ENCODE data around the gene GET3. TPM values are rescaled to one million over a fixed set of nuclear protein-coding genes. Genes with fewer than 3 reads are reported as not detected.

GET3 gene
- total and polyA plus RNA-seq, 4 donors, result 22.8 to 44.1 (median 27.2) TPM

DNA sequence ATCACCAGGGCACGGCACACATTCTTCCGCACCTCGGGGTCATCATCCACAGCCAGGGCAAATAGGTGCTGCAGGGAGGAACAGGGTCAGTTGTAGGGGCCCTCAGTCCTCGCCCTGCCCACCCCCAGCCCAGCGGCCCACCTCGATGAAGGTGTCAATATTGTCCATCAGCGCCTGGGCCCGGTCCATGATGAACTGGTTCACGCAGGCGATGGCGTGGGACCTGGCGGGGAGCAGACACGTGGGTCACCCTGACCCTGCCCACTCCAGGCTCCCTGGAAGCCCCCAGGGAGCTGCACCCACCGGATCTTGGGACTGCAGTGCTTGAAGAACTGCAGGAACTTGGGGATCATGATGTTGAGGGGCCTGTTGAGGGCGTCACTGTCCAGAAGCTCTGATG is 22.2 kb upstream of the GET3 start:
- Histone ChIP-seq H3K36me3 (ENCODE audit: control insufficient read depth in 4 of 4, insufficient read depth in 3 of 4, low read depth in 1 of 4, low read length in 3 of 4) (peaks cover 13 to 49% (median 22%) of the 10 kb centered on the region in 4 donors), H3K9me3 (ENCODE audit: control insufficient read depth in 4 of 4, low read length in 3 of 4) (no peaks in the 10 kb centered on the region), H3K27ac (ENCODE audit: low read depth in 1 of 2, low read length in 2 of 2) (no peak overlapping the region), H3K4me1 (ENCODE audit: control insufficient read depth in 4 of 4, insufficient read depth in 4 of 4, low read length in 3 of 4) (peaks cover 4 to 17% (median 14%) of the 10 kb centered on the region in 4 donors), H3K27me3 (ENCODE audit: control insufficient read depth in 4 of 4, insufficient read depth in 4 of 4, low read length in 3 of 4) (no peaks in the 10 kb centered on the region), H3K4me3 (ENCODE audit: low read depth in 1 of 3, low read length in 3 of 3) (no peak overlapping the region), H3K9ac (ENCODE audit: low read depth in 1 of 2, low read length in 2 of 2) (no peak overlapping the region)
- TF ChIP-seq RXRA (IDR thresholded peaks at IDR 0.05) (no peak), NR2F2 (IDR thresholded peaks at IDR 0.05) (no peak), TAF1 (conservative IDR thresholded peaks at IDR 0.05) (no peak), FOXA1 (IDR thresholded peaks at IDR 0.05) (no peak), GABPA (IDR thresholded peaks at IDR 0.05 in 1 of 2, conservative IDR thresholded peaks at IDR 0.05 in 1 of 2) (no peak)
- TF ChIP-seq, protein P1, sequence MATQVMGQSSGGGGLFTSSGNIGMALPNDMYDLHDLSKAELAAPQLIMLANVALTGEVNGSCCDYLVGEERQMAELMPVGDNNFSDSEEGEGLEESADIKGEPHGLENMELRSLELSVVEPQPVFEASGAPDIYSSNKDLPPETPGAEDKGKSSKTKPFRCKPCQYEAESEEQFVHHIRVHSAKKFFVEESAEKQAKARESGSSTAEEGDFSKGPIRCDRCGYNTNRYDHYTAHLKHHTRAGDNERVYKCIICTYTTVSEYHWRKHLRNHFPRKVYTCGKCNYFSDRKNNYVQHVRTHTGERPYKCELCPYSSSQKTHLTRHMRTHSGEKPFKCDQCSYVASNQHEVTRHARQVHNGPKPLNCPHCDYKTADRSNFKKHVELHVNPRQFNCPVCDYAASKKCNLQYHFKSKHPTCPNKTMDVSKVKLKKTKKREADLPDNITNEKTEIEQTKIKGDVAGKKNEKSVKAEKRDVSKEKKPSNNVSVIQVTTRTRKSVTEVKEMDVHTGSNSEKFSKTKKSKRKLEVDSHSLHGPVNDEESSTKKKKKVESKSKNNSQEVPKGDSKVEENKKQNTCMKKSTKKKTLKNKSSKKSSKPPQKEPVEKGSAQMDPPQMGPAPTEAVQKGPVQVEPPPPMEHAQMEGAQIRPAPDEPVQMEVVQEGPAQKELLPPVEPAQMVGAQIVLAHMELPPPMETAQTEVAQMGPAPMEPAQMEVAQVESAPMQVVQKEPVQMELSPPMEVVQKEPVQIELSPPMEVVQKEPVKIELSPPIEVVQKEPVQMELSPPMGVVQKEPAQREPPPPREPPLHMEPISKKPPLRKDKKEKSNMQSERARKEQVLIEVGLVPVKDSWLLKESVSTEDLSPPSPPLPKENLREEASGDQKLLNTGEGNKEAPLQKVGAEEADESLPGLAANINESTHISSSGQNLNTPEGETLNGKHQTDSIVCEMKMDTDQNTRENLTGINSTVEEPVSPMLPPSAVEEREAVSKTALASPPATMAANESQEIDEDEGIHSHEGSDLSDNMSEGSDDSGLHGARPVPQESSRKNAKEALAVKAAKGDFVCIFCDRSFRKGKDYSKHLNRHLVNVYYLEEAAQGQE (IDR thresholded peaks at IDR 0.05), result no peak
- WGBS, result 93% methylated on average over 15 of the region's 15 CpGs
- DNase-seq (ENCODE audit: low spot score), result no peak

DNA sequence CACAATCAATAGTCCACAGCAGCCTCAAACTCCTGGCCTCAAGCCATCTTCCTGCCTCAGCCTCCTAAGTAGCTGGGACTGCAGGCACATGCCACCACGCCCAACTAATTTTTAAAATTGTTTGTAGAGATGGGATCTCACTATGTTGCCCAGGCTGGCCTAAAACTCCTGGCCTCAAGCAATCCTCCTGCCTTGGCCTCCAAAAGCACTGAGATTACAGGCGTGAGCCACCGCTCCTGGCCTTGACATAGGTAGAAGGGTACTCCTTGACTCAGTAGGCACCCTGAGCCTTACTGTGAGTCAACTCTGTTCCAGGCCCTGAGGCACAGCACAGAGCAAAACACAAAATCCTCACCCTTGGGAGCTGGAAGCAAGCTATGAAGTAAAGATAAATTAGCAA is 21.4 kb upstream of the GET3 start:
- DNase-seq (ENCODE audit: low spot score), result no peak
- TF ChIP-seq JUND (IDR thresholded peaks at IDR 0.05), result no peak
- Histone ChIP-seq H3K9ac (ENCODE audit: low read depth in 1 of 2, low read length in 2 of 2) (no peak overlapping the region), H3K27ac (ENCODE audit: low read depth in 1 of 2, low read length in 2 of 2) (no peak overlapping the region), H3K27me3 (ENCODE audit: control insufficient read depth in 4 of 4, insufficient read depth in 4 of 4, low read length in 3 of 4) (no peaks in the 10 kb centered on the region), H3K4me1 (ENCODE audit: control insufficient read depth in 4 of 4, insufficient read depth in 4 of 4, low read length in 3 of 4) (peaks cover 6 to 25% (median 22%) of the 10 kb centered on the region in 4 donors), H3K36me3 (ENCODE audit: control insufficient read depth in 4 of 4, insufficient read depth in 3 of 4, low read depth in 1 of 4, low read length in 3 of 4) (peaks cover 10 to 42% (median 17%) of the 10 kb centered on the region in 4 donors), H3K4me3 (ENCODE audit: low read depth in 1 of 3, low read length in 3 of 3) (no peak overlapping the region), H3K9me3 (ENCODE audit: control insufficient read depth in 4 of 4, low read length in 3 of 4) (no peaks in the 10 kb centered on the region)
- WGBS, result 88% methylated on average over 3 of the region's 3 CpGs

DNA sequence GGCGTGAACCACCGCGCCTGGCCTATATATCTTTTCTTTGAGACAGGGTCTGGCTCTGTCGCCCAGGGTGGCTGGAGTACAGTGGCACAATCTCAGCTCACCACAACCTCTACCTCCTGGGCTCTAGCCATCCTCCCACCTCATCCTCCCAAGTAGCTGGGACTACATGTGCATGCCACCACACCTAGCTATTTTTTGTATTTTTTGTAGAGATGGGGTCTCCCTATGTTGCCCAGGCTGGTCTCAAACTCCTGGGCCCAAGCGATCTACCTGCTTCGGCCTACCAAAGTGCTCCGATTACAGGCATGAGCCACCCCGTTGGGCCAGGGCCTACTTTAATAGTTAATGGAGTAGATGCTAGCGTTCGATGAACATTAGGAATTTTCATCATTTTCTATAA is 17.0 kb upstream of the GET3 start:
- H3K9ac ChIP-seq (ENCODE audit: low read depth in 1 of 2, low read length in 2 of 2), result no peak overlapping the region
- 91% methylated on average over 10 of the region's 10 CpGs for WGBS
- H3K9me3 ChIP-seq (ENCODE audit: control insufficient read depth in 4 of 4, low read length in 3 of 4), result no peaks in the 10 kb centered on the region
- no peaks in the 10 kb centered on the region for H3K27me3 ChIP-seq (ENCODE audit: control insufficient read depth in 4 of 4, insufficient read depth in 4 of 4, low read length in 3 of 4)
- H3K36me3 ChIP-seq (ENCODE audit: control insufficient read depth in 4 of 4, insufficient read depth in 3 of 4, low read depth in 1 of 4, low read length in 3 of 4), result peaks cover 0 to 12% (median 6%) of the 10 kb centered on the region in 4 donors
- H3K27ac ChIP-seq (ENCODE audit: low read depth in 1 of 2, low read length in 2 of 2), result no peak overlapping the region
- peaks cover 11 to 50% (median 44%) of the 10 kb centered on the region in 4 donors for H3K4me1 ChIP-seq (ENCODE audit: control insufficient read depth in 4 of 4, insufficient read depth in 4 of 4, low read length in 3 of 4)
- H3K4me3 ChIP-seq (ENCODE audit: low read depth in 1 of 3, low read length in 3 of 3), result no peak overlapping the region
- no peak for DNase-seq (ENCODE audit: low spot score)
- no peak for TF ChIP-seq RXRA (IDR thresholded peaks at IDR 0.05)
- TF ChIP-seq, protein P2, sequence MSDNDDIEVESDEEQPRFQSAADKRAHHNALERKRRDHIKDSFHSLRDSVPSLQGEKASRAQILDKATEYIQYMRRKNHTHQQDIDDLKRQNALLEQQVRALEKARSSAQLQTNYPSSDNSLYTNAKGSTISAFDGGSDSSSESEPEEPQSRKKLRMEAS (IDR thresholded peaks at IDR 0.05), result no peak
- TF ChIP-seq, protein P3, sequence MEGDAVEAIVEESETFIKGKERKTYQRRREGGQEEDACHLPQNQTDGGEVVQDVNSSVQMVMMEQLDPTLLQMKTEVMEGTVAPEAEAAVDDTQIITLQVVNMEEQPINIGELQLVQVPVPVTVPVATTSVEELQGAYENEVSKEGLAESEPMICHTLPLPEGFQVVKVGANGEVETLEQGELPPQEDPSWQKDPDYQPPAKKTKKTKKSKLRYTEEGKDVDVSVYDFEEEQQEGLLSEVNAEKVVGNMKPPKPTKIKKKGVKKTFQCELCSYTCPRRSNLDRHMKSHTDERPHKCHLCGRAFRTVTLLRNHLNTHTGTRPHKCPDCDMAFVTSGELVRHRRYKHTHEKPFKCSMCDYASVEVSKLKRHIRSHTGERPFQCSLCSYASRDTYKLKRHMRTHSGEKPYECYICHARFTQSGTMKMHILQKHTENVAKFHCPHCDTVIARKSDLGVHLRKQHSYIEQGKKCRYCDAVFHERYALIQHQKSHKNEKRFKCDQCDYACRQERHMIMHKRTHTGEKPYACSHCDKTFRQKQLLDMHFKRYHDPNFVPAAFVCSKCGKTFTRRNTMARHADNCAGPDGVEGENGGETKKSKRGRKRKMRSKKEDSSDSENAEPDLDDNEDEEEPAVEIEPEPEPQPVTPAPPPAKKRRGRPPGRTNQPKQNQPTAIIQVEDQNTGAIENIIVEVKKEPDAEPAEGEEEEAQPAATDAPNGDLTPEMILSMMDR (IDR thresholded peaks at IDR 0.05; ENCODE audit: low read depth, low read length, missing input control), result no peak
- no peak for TF ChIP-seq SP1 (IDR thresholded peaks at IDR 0.05)
- no peak for TF ChIP-seq GABPA (IDR thresholded peaks at IDR 0.05 in 1 of 2, conservative IDR thresholded peaks at IDR 0.05 in 1 of 2)
- TF ChIP-seq, protein P4, sequence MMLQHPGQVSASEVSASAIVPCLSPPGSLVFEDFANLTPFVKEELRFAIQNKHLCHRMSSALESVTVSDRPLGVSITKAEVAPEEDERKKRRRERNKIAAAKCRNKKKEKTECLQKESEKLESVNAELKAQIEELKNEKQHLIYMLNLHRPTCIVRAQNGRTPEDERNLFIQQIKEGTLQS (IDR thresholded peaks at IDR 0.05), result no peak
- TF ChIP-seq HNF4A (conservative IDR thresholded peaks at IDR 0.05), result no peak
- TF ChIP-seq FOXA2 (IDR thresholded peaks at IDR 0.05), result no peak
- no peak for TF ChIP-seq HNF4G (IDR thresholded peaks at IDR 0.05)
- no peak for TF ChIP-seq FOXA1 (IDR thresholded peaks at IDR 0.05)
- no peak for TF ChIP-seq EGR1 (IDR thresholded peaks at IDR 0.05; ENCODE audit: low read depth in 2 of 2)
- TF ChIP-seq, protein P5, sequence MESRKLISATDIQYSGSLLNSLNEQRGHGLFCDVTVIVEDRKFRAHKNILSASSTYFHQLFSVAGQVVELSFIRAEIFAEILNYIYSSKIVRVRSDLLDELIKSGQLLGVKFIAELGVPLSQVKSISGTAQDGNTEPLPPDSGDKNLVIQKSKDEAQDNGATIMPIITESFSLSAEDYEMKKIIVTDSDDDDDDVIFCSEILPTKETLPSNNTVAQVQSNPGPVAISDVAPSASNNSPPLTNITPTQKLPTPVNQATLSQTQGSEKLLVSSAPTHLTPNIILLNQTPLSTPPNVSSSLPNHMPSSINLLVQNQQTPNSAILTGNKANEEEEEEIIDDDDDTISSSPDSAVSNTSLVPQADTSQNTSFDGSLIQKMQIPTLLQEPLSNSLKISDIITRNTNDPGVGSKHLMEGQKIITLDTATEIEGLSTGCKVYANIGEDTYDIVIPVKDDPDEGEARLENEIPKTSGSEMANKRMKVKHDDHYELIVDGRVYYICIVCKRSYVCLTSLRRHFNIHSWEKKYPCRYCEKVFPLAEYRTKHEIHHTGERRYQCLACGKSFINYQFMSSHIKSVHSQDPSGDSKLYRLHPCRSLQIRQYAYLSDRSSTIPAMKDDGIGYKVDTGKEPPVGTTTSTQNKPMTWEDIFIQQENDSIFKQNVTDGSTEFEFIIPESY (IDR thresholded peaks at IDR 0.05), result no peak
- no peak for TF ChIP-seq YY1 (IDR thresholded peaks at IDR 0.05)
- TF ChIP-seq, protein P1 (IDR thresholded peaks at IDR 0.05), result no peak
- no peak for TF ChIP-seq JUND (IDR thresholded peaks at IDR 0.05)
- no peak for TF ChIP-seq NR2F2 (IDR thresholded peaks at IDR 0.05)

Data from liver (tissue), 9 donors.